HG03521 (cell line): ENCODE data around the gene PHACTR3.

Source experiments
- ATAC-seq: cut with Tn5 transposase; IDR thresholded peaks from one replicate; pipeline ENCODE4 v1.9.1; 2021; ENCODE audit warnings: mild to moderate bottlenecking, moderate library complexity; ENCODE audit not compliant: unreplicated experiment

Gene PHACTR3

GRCh38 chr20:59588236-59588855 lies 16.0 kb upstream of the PHACTR3 start:
- no peak for ATAC-seq

GRCh38 chr20:59589086-59589684 lies 15.2 kb upstream of the PHACTR3 start:
- ATAC-seq, result no peak

GRCh38 chr20:59591061-59591460 lies 13.3 kb upstream of the PHACTR3 start:
- no peak for ATAC-seq

- ATAC-seq, result no peak
These were observed 7.7 kb upstream of the PHACTR3 start for GRCh38 chr20:59596690-59597089.

- no peak for ATAC-seq
These were observed 7.1 kb upstream of the PHACTR3 start for GRCh38 chr20:59597240-59597639.

- no peak for ATAC-seq
These were observed 5.6 kb upstream of the PHACTR3 start for GRCh38 chr20:59598625-59599310.

GRCh38 chr20:59599941-59600340 lies 4.4 kb upstream of the PHACTR3 start:
- ATAC-seq, result no peak

- no peak for ATAC-seq
These were observed 3.9 kb upstream of the PHACTR3 start for GRCh38 chr20:59600472-59600871.

- no peak for ATAC-seq
These were observed 1.7 kb upstream of the PHACTR3 start for GRCh38 chr20:59602546-59603080.

- ATAC-seq, result no peak
These were observed 1.2 kb upstream of the PHACTR3 start for GRCh38 chr20:59603176-59603575.

- ATAC-seq, result no peak
These were observed 631 bp downstream of the PHACTR3 start for GRCh38 chr20:59604741-59605600.

- ATAC-seq, result no peak
These were observed 1.4 kb downstream of the PHACTR3 start for GRCh38 chr20:59605601-59606364.

GRCh38 chr20:59606566-59606965 lies 2.2 kb downstream of the PHACTR3 start:
- no peak for ATAC-seq

- ATAC-seq, result no peak
These were observed 4.1 kb downstream of the PHACTR3 start for GRCh38 chr20:59608396-59608795.

- no peak for ATAC-seq
These were observed 4.5 kb downstream of the PHACTR3 start for GRCh38 chr20:59608871-59609270.

- no peak for ATAC-seq
These were observed 6.9 kb downstream of the PHACTR3 start for GRCh38 chr20:59611286-59611685.

- no peak for ATAC-seq
These were observed 9.5 kb downstream of the PHACTR3 start for GRCh38 chr20:59613861-59614260.

GRCh38 chr20:59614714-59615113 lies 10.4 kb downstream of the PHACTR3 start:
- no peak for ATAC-seq

- ATAC-seq, result no peak
These were observed 12.0 kb downstream of the PHACTR3 start for GRCh38 chr20:59616306-59616705.

GRCh38 chr20:59617221-59617620 lies 12.9 kb downstream of the PHACTR3 start:
- ATAC-seq, result no peak
